PFSK-1 (cell line): ENCODE data around the gene NFE2L1.

Experiments
- POLR2AphosphoS5 ChIP-seq: IDR thresholded peaks from 2 replicates; pipeline ENCODE4 v1.6.1; 2012; ENCODE audit warnings: low read depth, mild to moderate bottlenecking, control low read depth, low read length, moderate library complexity
- SIN3A ChIP-seq: IDR thresholded peaks from 2 replicates; pipeline ENCODE4 v1.6.1; 2012; ENCODE audit warnings: mild to moderate bottlenecking, low read length, moderate library complexity, borderline replicate concordance; ENCODE audit not compliant: insufficient read depth
- TAF1 ChIP-seq: IDR thresholded peaks from 2 replicates; pipeline ENCODE4 v1.6.1; 2012; ENCODE audit warnings: low read length, control low read depth, borderline replicate concordance; ENCODE audit not compliant: insufficient read depth
- TF ChIP-seq, protein P1 (sequence below), 2 experiments: IDR thresholded peaks; 2 replicates each; pipeline versions ENCODE4 v1.6.1 to v1.8.0; 2011 to 2012; ENCODE audit warnings: low read depth in 2 of 2, low read length in 2 of 2, control low read depth in 1 of 2, inconsistent platforms in 1 of 2, mild to moderate bottlenecking in 1 of 2, moderate library complexity in 1 of 2; ENCODE audit not compliant: insufficient read depth in 1 of 2

DNA sequence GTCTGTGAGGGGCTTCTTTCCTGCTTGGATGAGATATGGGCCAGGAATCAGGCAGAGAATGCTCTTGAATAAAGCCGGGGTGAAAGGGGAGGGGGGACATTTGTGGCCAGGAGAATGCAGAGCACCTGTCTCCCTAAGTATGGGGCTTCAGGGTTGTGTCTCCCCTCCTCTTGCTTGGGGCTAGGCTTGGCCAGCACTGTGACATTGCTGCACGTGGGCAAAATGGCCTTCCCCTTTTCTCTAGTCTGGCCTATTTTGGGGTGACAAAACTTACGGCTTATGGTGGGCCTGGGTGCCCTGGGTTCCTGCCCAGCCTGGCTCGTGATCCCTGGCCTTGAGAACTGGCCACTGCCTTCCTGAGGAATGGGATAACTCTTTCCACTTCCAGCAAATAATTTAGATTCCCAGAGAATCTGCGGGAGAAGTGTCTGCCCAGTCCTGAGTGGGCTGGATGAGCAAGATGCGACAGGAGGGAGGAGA is 5.6 kb downstream of the NFE2L1 start:
- TF ChIP-seq SIN3A = no peak
- TF ChIP-seq, protein P1, sequence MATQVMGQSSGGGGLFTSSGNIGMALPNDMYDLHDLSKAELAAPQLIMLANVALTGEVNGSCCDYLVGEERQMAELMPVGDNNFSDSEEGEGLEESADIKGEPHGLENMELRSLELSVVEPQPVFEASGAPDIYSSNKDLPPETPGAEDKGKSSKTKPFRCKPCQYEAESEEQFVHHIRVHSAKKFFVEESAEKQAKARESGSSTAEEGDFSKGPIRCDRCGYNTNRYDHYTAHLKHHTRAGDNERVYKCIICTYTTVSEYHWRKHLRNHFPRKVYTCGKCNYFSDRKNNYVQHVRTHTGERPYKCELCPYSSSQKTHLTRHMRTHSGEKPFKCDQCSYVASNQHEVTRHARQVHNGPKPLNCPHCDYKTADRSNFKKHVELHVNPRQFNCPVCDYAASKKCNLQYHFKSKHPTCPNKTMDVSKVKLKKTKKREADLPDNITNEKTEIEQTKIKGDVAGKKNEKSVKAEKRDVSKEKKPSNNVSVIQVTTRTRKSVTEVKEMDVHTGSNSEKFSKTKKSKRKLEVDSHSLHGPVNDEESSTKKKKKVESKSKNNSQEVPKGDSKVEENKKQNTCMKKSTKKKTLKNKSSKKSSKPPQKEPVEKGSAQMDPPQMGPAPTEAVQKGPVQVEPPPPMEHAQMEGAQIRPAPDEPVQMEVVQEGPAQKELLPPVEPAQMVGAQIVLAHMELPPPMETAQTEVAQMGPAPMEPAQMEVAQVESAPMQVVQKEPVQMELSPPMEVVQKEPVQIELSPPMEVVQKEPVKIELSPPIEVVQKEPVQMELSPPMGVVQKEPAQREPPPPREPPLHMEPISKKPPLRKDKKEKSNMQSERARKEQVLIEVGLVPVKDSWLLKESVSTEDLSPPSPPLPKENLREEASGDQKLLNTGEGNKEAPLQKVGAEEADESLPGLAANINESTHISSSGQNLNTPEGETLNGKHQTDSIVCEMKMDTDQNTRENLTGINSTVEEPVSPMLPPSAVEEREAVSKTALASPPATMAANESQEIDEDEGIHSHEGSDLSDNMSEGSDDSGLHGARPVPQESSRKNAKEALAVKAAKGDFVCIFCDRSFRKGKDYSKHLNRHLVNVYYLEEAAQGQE (IDR thresholded peaks at IDR 0.05; ENCODE audit: insufficient read depth in 1 of 2, low read depth in 2 of 2, low read length in 2 of 2) = no peak
- no peak for TF ChIP-seq POLR2AphosphoS5
- no peak for TF ChIP-seq TAF1
